SK-N-SH treated with all-trans-retinoic acid at 6 μM for 48 hours (cell line): ENCODE results near the gene NFKBIA.

ENCODE experiments used
- ARNTL ChIP-seq: fragments of 450-650 bp; formaldehyde crosslinking; IDR thresholded peaks from 2 replicates; pipeline ENCODE4 v1.5.0; 2020; ENCODE audit warnings: low read depth, mild to moderate bottlenecking, moderate library complexity, borderline replicate concordance
- CSDC2 ChIP-seq: fragments of 250-450 bp; sonication (Bioruptor Pico); IDR thresholded peaks from 2 replicates; pipeline ENCODE4 v1.5.0; 2020; ENCODE audit warnings: mild to moderate bottlenecking, moderate library complexity
- ZFP3 ChIP-seq: fragments of 250-450 bp; sonication (Bioruptor Pico); IDR thresholded peaks from 2 replicates; pipeline ENCODE4 v1.5.0; 2020; ENCODE audit warnings: mild to moderate bottlenecking, moderate library complexity
- TF ChIP-seq, protein P1 (sequence below): fragments of 250-450 bp; sonication (Bioruptor Pico); IDR thresholded peaks from 2 replicates; pipeline ENCODE4 v1.5.0; 2020; ENCODE audit warnings: mild to moderate bottlenecking, moderate library complexity

DNA sequence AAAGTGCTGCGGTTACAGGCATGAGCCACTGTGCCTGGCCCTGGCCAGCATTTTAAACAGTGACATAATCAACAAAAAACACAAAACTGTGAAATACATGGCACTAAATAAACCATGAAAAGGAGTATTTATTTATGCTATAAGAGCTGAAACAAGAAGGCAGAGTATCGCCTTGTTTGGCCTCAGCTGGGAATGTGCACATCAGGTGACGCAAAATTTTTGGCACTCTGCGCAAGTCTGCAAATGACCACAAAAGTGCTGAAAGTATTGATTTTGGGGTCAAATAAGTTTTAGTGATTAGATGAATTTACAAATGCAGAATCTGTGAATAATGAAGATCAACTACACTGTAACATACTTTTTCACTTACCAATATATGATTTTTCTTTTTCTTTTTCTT, 36.6 kb upstream of the NFKBIA start:
- no peak for TF ChIP-seq ZFP3 (CRISPR knock-in tag)
- no peak for TF ChIP-seq CSDC2 (CRISPR knock-in tag)
- TF ChIP-seq ARNTL: no peak
- TF ChIP-seq, protein P1, sequence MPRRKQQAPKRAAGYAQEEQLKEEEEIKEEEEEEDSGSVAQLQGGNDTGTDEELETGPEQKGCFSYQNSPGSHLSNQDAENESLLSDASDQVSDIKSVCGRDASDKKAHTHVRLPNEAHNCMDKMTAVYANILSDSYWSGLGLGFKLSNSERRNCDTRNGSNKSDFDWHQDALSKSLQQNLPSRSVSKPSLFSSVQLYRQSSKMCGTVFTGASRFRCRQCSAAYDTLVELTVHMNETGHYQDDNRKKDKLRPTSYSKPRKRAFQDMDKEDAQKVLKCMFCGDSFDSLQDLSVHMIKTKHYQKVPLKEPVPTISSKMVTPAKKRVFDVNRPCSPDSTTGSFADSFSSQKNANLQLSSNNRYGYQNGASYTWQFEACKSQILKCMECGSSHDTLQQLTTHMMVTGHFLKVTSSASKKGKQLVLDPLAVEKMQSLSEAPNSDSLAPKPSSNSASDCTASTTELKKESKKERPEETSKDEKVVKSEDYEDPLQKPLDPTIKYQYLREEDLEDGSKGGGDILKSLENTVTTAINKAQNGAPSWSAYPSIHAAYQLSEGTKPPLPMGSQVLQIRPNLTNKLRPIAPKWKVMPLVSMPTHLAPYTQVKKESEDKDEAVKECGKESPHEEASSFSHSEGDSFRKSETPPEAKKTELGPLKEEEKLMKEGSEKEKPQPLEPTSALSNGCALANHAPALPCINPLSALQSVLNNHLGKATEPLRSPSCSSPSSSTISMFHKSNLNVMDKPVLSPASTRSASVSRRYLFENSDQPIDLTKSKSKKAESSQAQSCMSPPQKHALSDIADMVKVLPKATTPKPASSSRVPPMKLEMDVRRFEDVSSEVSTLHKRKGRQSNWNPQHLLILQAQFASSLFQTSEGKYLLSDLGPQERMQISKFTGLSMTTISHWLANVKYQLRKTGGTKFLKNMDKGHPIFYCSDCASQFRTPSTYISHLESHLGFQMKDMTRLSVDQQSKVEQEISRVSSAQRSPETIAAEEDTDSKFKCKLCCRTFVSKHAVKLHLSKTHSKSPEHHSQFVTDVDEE (CRISPR knock-in tag): no peak
